ENCODE measurements around the gene APOA4. TPM values are rescaled to one million over a fixed set of nuclear protein-coding genes. Genes with fewer than 3 reads are reported as not detected.

Gene APOA4
- total and polyA plus RNA-seq, 2 experiments from 2014 or later = not detected

DNA sequence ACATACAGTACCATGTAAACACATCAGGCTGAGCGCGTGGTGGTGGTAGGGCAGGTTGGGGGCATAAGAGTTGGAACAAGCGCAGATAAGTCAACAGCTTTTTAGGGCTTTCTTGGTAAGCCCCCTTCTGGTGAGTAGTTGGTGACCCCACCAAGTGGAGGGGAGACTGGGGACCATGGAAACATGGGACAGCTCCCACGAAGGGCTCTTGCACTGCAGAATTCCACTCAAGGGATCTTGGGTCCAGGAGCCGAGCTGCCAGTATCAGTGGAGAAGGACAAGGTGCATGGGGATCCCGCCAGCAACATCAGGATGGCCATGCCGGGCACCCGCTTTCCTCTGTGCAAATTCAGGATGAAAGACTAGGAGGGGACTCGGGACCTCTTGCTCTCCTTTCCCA is 20.6 kb upstream of the APOA4 start:
- Histone ChIP-seq H3K4me3 (no peak overlapping the region), H3K4me1 (ENCODE audit: insufficient read depth) (no peaks in the 10 kb centered on the region), H2AFZ (no peak overlapping the region), H3K79me2 (replicated peaks; ENCODE audit: insufficient read depth) (no peaks in the 10 kb centered on the region), H3K27ac (ENCODE audit: low read depth) (no peak overlapping the region), H3F3A (replicated peaks; ENCODE audit: low read depth) (no peaks in the 10 kb centered on the region), H4K20me1 (replicated peaks; ENCODE audit: insufficient read depth) (no peaks in the 10 kb centered on the region), H3K27me3 (ENCODE audit: insufficient read depth) (no peaks in the 10 kb centered on the region), H3K9me2 (ENCODE audit: insufficient read depth) (no peaks in the 10 kb centered on the region), H3K36me3 (ENCODE audit: insufficient read depth) (no peaks in the 10 kb centered on the region; the same call in 1 of the 2 replicates), H3K4me2 (no peak overlapping the region)
- TF ChIP-seq NANOG (IDR thresholded peaks at IDR 0.05; ENCODE audit: borderline replicate concordance) (no peak), POLR2AphosphoS5 (IDR thresholded peaks at IDR 0.05; ENCODE audit: low read depth) (no peak), CREB1 (CRISPR knock-in tag; IDR thresholded peaks at IDR 0.05; ENCODE audit: low read depth) (no peak), ZNF114 (CRISPR knock-in tag; IDR thresholded peaks at IDR 0.05) (no peak)
- TF ChIP-seq, protein P1, sequence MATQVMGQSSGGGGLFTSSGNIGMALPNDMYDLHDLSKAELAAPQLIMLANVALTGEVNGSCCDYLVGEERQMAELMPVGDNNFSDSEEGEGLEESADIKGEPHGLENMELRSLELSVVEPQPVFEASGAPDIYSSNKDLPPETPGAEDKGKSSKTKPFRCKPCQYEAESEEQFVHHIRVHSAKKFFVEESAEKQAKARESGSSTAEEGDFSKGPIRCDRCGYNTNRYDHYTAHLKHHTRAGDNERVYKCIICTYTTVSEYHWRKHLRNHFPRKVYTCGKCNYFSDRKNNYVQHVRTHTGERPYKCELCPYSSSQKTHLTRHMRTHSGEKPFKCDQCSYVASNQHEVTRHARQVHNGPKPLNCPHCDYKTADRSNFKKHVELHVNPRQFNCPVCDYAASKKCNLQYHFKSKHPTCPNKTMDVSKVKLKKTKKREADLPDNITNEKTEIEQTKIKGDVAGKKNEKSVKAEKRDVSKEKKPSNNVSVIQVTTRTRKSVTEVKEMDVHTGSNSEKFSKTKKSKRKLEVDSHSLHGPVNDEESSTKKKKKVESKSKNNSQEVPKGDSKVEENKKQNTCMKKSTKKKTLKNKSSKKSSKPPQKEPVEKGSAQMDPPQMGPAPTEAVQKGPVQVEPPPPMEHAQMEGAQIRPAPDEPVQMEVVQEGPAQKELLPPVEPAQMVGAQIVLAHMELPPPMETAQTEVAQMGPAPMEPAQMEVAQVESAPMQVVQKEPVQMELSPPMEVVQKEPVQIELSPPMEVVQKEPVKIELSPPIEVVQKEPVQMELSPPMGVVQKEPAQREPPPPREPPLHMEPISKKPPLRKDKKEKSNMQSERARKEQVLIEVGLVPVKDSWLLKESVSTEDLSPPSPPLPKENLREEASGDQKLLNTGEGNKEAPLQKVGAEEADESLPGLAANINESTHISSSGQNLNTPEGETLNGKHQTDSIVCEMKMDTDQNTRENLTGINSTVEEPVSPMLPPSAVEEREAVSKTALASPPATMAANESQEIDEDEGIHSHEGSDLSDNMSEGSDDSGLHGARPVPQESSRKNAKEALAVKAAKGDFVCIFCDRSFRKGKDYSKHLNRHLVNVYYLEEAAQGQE (IDR thresholded peaks at IDR 0.05; ENCODE audit: unreplicated experiment) = no peak
- TF ChIP-seq, protein P2, sequence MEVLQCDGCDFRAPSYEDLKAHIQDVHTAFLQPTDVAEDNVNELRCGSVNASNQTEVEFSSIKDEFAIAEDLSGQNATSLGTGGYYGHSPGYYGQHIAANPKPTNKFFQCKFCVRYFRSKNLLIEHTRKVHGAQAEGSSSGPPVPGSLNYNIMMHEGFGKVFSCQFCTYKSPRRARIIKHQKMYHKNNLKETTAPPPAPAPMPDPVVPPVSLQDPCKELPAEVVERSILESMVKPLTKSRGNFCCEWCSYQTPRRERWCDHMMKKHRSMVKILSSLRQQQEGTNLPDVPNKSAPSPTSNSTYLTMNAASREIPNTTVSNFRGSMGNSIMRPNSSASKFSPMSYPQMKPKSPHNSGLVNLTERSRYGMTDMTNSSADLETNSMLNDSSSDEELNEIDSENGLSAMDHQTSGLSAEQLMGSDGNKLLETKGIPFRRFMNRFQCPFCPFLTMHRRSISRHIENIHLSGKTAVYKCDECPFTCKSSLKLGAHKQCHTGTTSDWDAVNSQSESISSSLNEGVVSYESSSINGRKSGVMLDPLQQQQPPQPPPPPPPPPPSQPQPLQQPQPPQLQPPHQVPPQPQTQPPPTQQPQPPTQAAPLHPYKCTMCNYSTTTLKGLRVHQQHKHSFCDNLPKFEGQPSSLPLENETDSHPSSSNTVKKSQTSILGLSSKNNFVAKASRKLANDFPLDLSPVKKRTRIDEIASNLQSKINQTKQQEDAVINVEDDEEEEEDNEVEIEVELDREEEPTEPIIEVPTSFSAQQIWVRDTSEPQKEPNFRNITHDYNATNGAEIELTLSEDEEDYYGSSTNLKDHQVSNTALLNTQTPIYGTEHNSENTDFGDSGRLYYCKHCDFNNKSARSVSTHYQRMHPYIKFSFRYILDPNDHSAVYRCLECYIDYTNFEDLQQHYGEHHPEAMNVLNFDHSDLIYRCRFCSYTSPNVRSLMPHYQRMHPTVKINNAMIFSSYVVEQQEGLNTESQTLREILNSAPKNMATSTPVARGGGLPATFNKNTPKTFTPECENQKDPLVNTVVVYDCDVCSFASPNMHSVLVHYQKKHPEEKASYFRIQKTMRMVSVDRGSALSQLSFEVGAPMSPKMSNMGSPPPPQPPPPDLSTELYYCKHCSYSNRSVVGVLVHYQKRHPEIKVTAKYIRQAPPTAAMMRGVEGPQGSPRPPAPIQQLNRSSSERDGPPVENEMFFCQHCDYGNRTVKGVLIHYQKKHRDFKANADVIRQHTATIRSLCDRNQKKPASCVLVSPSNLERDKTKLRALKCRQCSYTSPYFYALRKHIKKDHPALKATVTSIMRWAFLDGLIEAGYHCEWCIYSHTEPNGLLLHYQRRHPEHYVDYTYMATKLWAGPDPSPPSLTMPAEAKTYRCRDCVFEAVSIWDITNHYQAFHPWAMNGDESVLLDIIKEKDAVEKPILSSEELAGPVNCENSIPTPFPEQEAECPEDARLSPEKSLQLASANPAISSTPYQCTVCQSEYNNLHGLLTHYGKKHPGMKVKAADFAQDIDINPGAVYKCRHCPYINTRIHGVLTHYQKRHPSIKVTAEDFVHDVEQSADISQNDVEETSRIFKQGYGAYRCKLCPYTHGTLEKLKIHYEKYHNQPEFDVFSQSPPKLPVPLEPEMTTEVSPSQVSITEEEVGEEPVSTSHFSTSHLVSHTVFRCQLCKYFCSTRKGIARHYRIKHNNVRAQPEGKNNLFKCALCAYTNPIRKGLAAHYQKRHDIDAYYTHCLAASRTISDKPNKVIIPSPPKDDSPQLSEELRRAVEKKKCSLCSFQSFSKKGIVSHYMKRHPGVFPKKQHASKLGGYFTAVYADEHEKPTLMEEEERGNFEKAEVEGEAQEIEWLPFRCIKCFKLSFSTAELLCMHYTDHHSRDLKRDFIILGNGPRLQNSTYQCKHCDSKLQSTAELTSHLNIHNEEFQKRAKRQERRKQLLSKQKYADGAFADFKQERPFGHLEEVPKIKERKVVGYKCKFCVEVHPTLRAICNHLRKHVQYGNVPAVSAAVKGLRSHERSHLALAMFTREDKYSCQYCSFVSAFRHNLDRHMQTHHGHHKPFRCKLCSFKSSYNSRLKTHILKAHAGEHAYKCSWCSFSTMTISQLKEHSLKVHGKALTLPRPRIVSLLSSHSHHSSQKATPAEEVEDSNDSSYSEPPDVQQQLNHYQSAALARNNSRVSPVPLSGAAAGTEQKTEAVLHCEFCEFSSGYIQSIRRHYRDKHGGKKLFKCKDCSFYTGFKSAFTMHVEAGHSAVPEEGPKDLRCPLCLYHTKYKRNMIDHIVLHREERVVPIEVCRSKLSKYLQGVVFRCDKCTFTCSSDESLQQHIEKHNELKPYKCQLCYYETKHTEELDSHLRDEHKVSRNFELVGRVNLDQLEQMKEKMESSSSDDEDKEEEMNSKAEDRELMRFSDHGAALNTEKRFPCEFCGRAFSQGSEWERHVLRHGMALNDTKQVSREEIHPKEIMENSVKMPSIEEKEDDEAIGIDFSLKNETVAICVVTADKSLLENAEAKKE (CRISPR knock-in tag; IDR thresholded peaks at IDR 0.05) = no peak
- peaks cover 9% of the 10 kb centered on the region for H3K4me1 Mint-ChIP-seq
- H3K36me3 Mint-ChIP-seq (ENCODE audit: low read depth) = peaks cover 30% of the 10 kb centered on the region
- no peak overlapping the region for H3K4me3 Mint-ChIP-seq
- ATAC-seq (no peak), DNase-seq (ENCODE audit: low spot score) (no peak)
- H3K9me3 Mint-ChIP-seq = no peaks in the 10 kb centered on the region
- no peak overlapping the region for H3K27ac Mint-ChIP-seq
- H3K27me3 Mint-ChIP-seq (ENCODE audit: insufficient read depth, low read depth, poor library complexity) = peaks cover 6% of the 10 kb centered on the region
